Measurements from ENCODE around the gene ZNF799.
"Not testable (repeated sequence)": the region's sequence is repeated elsewhere in the genome, so short reads cannot be mapped to it uniquely, and the experiment has no call there.

Gene ZNF799

DNA sequence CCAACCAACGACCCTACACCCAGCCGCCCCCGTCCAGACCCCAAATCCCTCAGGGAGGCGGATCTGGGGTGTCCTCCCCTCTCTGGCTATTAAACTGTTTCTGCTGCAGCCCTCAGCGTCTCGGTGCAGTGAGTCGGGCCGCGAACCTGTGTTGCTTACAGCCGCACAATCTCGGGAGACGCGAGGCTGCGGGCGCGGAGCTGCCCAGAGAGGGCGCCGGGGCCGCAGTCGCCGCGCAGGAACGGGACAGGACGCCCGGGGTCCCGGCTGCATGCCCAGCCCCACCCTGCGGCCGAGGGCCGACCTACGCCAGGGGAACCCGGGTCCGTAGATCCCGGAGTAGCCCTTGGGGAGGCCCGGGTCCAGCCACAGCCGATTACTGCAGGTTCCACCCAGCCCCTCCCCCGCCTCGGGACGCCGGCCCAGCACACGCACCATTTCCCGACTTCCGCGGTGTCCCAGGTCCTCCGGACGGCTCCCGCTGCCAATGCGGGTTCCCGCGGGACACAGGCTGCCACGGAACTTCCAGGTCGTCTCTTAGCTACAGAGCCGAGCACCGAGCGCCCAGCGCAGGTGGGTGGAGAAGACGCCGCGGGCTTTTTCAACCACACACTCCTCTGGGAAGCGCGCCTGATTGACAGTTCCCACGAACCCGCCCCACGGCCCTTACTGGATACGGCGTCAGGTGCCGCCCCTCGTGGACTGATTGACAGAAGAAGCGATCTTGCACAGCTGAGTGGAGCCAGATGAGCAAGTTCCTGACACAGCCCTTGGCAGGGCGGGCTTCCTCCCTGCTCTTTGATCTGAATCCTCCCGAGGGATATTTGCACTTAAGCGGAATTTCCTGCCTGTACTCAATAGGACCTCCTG lies at the start of gene ZNF799:
Gene ZNF799, minus strand, starts transcription at position 639 of the 870 bp plus-strand sequence. Its CDS starts 201 bp downstream, at position 438.
- in situ Hi-C loops (cut with MboI; ENCODE audit: low sequenced_read_pairs) = no loop called here

DNA sequence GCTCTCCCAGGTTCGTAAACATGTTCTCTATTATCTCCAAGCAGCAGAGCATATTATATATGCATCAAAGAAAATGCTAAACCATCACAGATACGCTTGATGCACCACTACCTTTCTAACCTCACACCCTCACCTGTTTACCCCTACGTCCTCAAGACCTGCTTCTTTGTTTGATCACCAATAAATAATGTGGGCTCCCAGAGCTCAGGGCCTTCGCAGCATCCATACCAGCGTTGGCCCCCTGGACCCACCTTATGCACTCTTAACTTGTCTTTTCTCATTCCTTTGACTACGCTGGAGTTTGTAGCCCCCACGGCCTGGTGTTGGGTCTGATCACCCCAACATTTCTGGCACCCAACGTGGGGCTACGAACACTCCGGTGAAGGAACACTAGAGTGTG lies 49.8 kb upstream of the ZNF799 start:
- in situ Hi-C loops (cut with MboI; ENCODE audit: low sequenced_read_pairs) = no loop called here

DNA sequence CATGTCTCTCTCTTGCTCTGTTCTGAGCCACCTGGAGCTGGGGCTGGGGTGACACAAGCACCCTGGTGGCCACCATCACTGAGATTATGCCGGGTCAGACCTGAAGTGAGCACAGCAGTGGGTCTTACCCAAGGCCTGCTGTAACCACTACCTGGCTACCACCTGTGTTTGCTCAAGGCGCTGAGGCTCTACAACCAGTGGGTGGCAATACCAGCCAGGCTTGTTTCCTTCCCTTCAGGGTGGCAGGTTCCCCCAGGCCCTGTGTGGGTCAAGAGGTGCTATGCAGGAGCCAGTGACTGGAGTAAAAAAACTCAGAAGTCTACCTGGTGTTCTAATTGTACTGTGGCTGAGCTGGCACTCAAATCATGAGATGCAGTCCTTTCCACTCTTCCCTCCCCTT lies 47.7 kb upstream of the ZNF799 start:
- in situ Hi-C loops (cut with MboI; ENCODE audit: low sequenced_read_pairs) = no loop called here

DNA sequence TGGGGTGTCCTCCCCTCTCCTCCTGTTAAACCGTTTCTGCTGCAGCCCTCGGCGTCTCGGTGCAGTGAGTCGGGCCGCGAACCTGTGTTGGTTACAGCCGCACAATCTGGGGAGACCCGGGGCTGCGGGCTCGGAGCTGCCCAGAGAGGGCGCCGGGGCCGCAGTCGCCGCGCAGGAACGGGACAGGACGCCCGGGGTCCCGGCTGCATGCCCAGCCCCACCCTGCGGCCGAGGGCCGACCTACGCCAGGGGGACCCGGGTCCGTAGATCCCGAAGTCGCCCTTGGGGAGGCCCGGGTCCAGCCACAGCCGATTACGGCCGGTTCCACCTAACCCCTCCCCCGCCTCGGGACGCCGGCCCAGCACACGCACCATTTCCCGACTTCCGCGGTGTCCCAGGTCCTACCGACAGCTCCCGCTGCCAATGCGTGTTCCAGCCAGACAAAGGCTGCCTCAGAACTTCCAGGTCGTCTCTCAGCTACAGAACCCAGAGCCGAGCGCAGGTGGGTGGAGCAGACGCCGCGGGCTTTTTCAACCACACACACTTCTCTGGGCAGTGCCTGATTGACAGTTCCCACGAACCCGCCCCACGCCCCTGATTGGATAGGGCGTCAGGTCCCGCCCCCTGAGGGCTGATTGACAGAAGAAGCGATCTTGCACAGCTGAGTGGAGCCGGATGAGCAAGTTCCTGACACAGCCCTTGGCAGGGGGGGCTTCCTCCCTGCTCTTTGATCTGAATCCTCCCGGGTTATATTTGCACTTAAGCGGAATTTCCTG lies 39.7 kb upstream of the ZNF799 start, which contains the start of gene ZNF443:
Gene ZNF443, minus strand, starts transcription at position 481 of the 776 bp plus-strand sequence. Its CDS starts 107 bp downstream, at position 374.
- in situ Hi-C loops (cut with MboI; ENCODE audit: low sequenced_read_pairs) = no loop called here

DNA sequence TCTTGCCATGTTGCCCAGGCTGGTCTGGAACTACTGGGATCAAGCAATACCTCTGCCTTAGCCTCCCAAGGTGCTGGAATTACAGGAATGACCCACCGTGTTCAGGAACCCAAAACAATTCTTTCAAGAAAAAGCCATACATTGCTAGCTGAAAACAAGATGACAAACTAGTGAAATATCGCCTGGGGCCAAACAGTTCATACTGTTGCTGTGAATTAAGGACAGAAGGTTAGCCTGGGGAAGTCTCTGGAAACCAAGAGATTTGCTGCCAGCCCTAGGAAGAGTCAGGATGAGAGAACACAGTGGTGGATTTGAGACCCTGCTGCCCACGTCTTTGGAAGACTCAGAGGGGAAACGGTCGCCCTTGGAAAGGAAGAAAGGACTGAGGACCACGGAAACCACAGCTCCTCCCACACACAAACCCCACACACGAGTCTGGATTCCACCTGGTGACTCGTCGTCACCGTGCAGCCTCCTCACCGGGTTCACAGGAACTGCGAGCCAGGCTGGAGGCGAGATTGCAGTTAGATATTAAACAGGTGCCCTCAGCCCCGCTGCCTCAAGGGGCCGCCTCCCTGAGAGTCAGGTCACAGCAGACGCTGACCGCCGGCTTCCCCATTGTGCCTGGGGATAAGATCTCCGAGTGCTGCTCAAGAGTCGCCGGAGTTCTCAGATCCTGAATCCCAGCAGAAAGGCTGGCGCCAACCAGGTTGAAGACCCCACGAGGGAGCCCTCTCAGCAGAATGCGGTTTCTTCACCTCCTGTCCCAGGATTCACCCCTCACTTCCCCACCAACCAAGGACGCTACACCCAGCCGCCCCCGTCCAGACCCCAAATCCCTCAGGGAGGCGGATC lies 38.8 kb upstream of the ZNF799 start:
- in situ Hi-C loops (cut with MboI; ENCODE audit: low sequenced_read_pairs) = not testable (repeated sequence)

DNA sequence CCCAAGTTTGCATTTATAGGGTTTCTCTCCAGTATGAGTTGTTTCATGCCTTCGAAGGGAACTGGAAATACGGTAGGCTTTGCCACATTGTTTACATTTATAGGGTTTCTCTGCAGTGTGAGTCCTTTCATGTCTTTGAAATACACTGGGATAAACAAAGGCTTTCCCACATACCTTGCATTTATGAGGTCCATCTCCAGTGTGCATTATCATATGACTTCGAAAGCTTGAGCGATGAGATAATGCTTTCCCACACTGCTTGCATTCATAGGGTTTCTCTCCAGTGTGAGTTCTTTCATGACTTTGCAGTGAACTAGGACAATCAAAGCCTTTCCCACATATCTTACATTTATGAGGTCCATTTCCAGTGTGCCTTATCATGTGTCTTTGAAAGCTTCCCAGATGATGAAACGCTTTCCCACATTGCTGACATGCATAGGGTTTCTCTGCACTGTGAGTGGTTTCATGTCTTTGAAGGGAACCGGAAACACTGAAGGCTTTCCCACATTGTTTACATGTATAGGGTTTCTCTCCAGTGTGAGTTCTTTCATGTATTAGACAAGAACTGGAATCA lies 29.7 kb upstream of the ZNF799 start:
- in situ Hi-C loops (cut with MboI; ENCODE audit: low sequenced_read_pairs) = not testable (repeated sequence)

DNA sequence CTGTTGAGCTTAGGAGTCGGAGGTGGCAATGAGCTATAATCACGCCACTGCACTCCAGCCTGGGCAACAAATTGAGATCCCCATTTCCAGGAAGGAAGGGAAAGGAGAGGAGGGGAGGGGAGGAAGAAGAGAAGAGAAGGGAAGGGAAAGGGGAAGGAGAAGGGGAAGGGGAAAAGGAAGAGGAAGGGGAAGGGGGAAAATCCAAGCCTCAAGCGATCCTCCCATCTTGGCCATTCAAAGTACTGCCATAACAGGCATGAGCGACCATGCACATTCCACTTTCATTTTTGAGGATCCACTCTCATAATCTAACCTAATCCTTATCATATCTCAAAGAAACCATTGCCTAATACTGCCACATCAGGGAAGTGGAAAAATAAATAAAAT lies 24.8 kb upstream of the ZNF799 start:
- in situ Hi-C loops (cut with MboI; ENCODE audit: low sequenced_read_pairs) = no loop called here

DNA sequence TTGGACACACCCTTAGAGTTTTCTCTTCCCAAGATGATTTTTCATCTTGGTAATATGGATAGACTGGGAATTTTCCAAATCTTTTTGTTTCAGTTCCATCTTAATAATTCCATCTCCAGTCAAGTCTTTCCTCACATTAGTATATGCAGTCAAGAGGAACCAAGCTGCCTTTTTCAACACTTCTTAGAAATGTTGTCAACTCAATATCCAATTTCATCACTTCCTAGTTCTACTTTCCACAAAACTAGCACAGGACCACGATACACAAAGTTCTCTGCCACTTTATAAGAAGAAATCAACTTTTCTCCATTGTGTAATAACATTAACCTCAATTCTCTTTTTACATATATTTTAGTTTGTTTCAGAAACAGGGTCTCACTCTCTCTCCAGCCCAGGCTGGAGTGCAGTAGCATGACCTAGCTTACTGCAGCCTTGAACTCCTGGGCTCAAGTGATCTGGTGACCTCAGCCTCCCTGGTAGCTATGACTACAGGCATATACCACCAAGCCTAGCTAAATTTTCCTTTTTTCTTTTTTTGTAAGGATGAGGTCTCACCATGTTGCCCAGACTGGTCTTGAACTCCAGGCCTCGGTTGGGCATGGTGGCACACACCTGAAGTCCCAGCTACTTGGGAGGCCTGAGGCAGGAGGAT lies 24.3 kb upstream of the ZNF799 start:
- in situ Hi-C loops (cut with MboI; ENCODE audit: low sequenced_read_pairs) = no loop called here

DNA sequence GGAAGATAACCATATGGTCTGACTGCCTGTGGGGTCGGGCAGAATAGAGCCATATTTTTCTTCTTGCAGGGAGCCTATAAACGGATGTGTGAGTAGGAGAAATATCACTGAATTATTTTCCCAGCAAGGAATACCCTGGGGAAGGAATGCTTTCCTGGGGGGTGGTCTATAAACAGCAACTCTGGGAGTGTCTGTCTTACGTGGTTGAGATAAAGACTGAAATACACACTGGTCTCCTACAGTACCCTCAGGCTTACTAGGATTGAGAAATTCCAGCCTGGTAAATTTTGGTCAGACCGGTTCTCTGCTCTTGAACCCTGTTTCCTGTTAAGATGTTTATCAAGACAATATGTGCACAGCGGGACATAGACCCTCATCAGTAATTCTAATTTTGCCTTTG lies 16.2 kb upstream of the ZNF799 start:
- in situ Hi-C loops (cut with MboI; ENCODE audit: low sequenced_read_pairs) = not testable (repeated sequence)

DNA sequence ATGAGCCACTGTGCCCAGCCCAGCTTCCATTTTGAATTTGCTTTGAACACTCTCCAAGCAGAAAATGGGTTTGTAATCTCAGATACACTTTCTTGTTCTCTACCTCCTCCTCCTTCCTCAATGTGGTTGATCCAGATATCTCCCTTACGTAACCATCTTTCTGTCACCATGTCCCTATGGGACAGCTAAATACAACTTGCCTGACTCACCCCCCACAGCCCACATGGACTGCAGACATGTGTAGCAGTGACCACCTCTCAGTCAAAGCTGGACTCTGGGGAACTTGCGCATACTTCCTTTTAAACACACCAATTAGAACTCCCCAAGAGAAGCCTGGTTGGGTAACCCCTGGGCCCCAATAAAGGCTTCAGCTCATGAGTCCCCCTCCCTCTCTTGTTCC lies 10.8 kb upstream of the ZNF799 start:
- in situ Hi-C loops (cut with MboI; ENCODE audit: low sequenced_read_pairs) = no loop called here

DNA sequence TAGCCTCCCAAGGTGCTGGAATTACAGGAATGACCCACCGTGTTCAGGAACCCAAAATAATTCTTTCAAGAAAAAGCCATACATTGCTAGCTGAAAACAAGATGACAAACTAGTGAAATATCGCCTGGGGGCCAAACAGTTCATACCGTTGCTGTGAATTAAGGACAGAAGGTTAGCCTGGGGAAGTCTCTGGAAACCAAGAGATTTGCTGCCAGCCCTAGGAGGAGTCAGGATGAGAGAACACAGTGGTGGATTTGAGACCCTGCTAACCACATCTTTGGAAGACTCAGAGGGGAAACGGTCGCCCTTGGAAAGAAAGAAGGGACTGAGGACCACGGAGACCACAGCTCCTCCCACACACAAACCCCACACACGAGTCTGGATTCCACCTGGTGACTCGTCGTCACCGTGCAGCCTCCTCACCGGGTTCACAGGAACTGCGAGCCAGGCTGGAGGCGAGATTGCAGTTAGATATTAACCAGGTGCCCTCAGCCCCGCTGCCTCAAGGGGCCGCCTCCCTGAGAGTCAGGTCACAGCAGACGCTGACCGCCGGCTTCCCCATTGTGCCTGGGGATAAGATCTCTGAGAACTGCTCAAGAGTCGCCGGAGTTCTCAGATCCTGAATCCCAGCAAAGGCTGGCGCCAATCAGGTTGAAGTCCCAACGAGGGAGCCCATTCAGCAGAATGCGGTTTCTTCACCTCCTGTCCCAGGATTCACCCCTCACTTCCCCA lies 1.0 kb downstream of the ZNF799 start:
- in situ Hi-C loops (cut with MboI; ENCODE audit: low sequenced_read_pairs) = not testable (repeated sequence)

DNA sequence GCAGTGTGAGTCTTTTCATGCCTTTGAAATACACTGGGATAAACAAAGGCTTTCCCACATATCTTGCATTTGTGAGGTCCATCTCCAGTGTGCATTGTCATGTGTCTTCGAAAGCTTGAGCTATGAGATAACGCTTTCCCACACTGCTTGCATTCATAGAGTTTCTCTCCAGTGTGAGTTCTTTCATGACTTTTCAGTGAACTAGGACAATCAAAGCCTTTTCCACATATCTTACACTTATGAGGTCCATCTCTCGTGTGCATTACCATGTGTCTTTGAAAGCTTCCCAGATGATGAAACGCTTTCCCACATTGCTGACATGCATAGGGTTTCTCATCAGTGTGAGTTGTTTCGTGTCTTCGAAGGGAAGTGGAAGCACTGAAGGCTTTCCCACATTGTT lies 9.9 kb downstream of the ZNF799 start:
- in situ Hi-C loops (cut with MboI; ENCODE audit: low sequenced_read_pairs) = not testable (repeated sequence)

DNA sequence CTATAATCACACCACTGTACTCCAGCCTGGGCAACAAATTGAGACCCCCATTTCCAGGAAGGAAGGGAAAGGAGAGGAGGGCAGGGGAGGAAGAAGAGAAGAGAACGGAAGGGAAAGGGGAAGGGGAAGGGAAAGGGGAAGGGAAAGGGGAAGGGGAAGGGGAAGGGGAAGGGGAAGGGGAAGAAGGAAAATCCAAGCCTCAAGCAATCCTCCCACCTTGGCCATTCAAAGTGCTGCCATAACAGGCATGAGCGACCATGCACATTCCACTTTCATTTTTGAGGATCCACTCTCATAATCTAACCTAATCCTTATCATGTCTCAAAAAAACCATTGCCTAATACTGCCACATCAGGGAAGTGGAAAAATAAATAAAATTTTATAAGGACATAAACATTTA lies 14.7 kb downstream of the ZNF799 start:
- in situ Hi-C loops (cut with MboI; ENCODE audit: low sequenced_read_pairs) = not testable (repeated sequence)

DNA sequence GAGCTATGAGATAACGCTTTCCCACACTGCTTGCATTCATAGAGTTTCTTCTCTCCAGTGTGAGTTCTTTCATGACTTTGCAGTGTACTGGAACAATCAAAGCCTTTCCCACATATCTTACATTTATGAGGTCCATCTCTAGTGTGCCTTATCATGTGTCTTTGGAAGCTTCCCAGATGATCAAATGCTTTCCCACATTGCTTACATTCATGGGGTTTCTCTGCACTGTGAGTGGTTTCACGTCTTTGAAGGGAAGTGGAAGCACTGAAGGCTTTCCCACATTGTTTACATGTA lies 20.7 kb downstream of the ZNF799 start:
- in situ Hi-C loops (cut with MboI; ENCODE audit: low sequenced_read_pairs) = no loop called here

DNA sequence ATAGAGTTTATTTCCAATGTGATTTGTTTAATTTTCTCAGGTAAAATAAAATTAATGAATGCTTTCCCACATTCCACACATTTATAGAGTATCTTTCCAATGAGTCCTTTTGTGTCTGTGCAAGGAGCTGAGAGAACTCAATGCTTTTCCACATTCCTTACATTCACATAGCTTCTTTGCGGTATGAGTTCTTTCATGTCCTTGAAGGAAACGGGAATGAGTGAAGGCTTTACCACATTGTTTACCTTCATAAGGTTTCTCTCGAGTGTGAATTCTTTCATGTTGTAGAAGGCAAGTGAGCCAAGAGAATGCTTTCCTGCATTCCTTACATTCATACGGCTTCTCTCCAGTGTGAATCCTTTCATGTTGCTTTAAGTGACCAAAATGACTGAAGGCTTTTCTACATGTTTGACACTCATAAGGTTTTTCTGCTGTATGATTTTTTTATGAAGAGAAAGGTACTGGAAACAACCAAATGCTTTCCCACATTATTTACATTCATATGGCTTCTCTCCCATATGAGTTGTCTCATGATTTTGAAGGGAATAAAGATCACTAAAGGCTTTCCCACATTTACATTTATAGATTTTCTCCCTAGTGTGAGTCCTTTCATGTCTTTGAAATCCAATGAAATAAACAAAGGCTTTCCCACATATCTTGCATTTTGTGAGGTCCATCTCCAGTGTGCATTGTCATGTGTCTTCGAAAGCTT lies 21.2 kb downstream of the ZNF799 start:
- in situ Hi-C loops (cut with MboI; ENCODE audit: low sequenced_read_pairs) = no loop called here

DNA sequence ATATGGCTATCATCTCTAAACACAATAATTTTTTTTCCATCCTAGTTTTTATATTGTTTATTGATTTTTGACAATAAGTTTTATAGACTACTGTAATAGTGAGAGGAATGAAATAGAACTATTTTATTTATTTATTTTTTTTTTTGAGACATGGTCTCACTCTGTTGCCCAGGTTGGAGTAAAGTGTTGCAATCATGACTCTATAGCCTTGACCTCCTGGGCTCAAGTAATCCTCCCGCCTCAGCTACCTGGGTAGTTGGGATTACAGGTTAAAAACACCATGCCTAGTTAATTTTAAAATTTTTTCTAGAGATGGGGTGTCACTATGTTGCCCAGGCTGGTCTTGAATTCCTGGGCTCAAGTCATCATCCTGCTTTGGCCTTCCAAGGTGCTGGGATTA lies 27.0 kb downstream of the ZNF799 start:
- in situ Hi-C loops (cut with MboI; ENCODE audit: low sequenced_read_pairs) = no loop called here

DNA sequence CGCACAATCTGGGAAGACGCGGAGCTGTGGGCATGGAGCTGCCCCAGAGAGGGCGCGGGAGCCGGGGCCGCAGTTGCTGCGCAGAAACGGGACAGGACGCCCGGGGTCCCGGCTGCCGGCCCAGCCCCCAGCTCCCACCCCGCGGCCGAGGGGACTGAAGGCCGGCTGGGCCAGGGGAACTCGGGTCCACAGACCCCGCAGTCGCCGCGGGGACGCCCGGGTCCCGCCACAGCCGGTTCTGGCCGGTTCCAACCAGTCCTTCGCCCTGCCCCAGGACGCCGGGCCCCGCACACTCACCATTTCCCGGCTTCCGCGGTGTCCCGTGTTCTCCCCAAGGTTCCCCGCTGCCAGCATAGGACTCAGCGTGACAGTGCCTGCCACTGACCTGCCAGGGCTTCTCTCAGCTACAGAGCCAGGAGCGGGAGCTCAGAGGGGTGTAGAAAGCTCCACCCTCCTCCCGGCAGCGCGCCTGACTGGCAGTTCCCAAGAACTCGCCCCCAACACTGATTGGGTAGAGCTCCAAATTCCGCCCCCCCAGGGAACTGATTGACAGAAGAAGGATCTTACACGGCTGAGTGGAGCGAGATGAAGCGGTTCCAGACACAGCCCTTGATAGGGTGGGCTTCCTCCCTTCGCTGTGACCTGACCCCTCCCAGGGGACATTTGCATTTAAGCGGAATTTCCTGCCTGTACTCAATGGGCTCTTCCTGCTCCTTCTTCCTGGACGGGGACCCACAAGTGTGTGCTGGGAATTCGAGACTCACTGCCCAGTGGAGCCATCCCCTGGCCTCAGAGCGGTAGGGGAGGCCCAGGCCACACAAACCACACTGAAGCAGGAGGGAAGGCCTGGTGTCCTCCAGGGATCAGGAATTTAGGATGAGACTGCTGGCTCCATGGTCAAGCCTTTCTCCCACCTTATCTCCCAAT lies 35.6 kb downstream of the ZNF799 start, which contains the start of gene ZNF442:
Gene ZNF442, minus strand, starts transcription at position 448 of the 927 bp plus-strand sequence. CDS start 2,052 bp downstream, outside the sequence.
- in situ Hi-C loops (cut with MboI; ENCODE audit: low sequenced_read_pairs) = no loop called here
